ENCODE measurements around the gene MAP2K6. TPM values are rescaled to one million over a fixed set of nuclear protein-coding genes. Genes with fewer than 3 reads are reported as not detected.

The MAP2K6 gene
- total RNA-seq, 1 experiment from 2014 or later = 17.7 TPM

GRCh38 chr17:69388822-69389442 is 25.6 kb upstream of the MAP2K6 start:
- no peak overlapping the region for H3K23ac ChIP-seq (ENCODE audit: insufficient read length, low read depth, low read length)
- H2BK20ac ChIP-seq (ENCODE audit: low read depth, low read length, poor library complexity, severe bottlenecking) = no peak overlapping the region
- no peak overlapping the region for H4K5ac ChIP-seq (ENCODE audit: insufficient read length, low read depth, low read length)
- DNase-seq = no peak
- no peak overlapping the region for H3K14ac ChIP-seq (ENCODE audit: insufficient read depth, low read length)
- no peak for TF ChIP-seq CTCF (conservative IDR thresholded peaks at IDR 0.05)
- H3K9ac ChIP-seq (ENCODE audit: extremely low read depth, insufficient read length, low read length) = no peak overlapping the region
- Mint-ChIP-seq H3K27ac (no peak overlapping the region), H3K36me3 (ENCODE audit: insufficient read depth in 1 of 3, low read depth in 3 of 3) (no peaks in the 10 kb centered on the region), H3K27me3 (ENCODE audit: low read depth) (no peaks in the 10 kb centered on the region), H3K4me1 (no peaks in the 10 kb centered on the region), H3K9me3 (no peaks in the 10 kb centered on the region), H3K4me3 (no peak overlapping the region)
- no peaks in the 10 kb centered on the region for H3K27me3 ChIP-seq (ENCODE audit: insufficient read depth, low read length)
- H2AFZ ChIP-seq (ENCODE audit: low read length) = no peak overlapping the region
- no peak overlapping the region for H4K8ac ChIP-seq (replicated peaks; ENCODE audit: insufficient read length, low read depth, low read length)
- no peak overlapping the region for H4K91ac ChIP-seq (ENCODE audit: insufficient read length, low read depth, low read length)
- no peaks in the 10 kb centered on the region for H3K23me2 ChIP-seq (ENCODE audit: insufficient read length, low read depth, low read length, poor library complexity, severe bottlenecking)
- H3K27ac ChIP-seq (ENCODE audit: insufficient read length, low read depth, low read length) = no peak overlapping the region
- H3K4me1 ChIP-seq (ENCODE audit: insufficient read depth, low read length) = no peaks in the 10 kb centered on the region
- no peak overlapping the region for H3K4ac ChIP-seq (ENCODE audit: low read depth, low read length)
- H3K79me1 ChIP-seq (ENCODE audit: insufficient read depth, low read depth, low read length, poor library complexity, severe bottlenecking) = no peaks in the 10 kb centered on the region
- no peak overlapping the region for H3K18ac ChIP-seq (ENCODE audit: insufficient read length, low read depth, low read length)
- WGBS (ENCODE audit: extremely low coverage, insufficient read length, low lambda C conversion rate) = no CpG with 5 or more reads among the region's 7 CpGs
- H3K56ac ChIP-seq (ENCODE audit: insufficient read length, low read depth, low read length) = no peak overlapping the region
- H3K4me2 ChIP-seq (ENCODE audit: insufficient read depth, insufficient read length, low read length) = no peak overlapping the region
- no peak overlapping the region for H2BK12ac ChIP-seq (ENCODE audit: insufficient read length, low read depth, low read length)
- no peak overlapping the region for H2AK5ac ChIP-seq (ENCODE audit: insufficient read length, low read length)
- no peaks in the 10 kb centered on the region for H3K9me3 ChIP-seq (ENCODE audit: control insufficient read depth, low read depth, low read length)
- H2BK5ac ChIP-seq (ENCODE audit: insufficient read length, low read length) = no peak overlapping the region
- no peak overlapping the region for H2BK120ac ChIP-seq (ENCODE audit: low read depth, low read length, poor library complexity, severe bottlenecking)
- H3T11ph ChIP-seq (ENCODE audit: low read length) = no peak overlapping the region
- H2BK15ac ChIP-seq (ENCODE audit: low read depth, low read length) = no peak overlapping the region
- no peaks in the 10 kb centered on the region for H4K20me1 ChIP-seq (ENCODE audit: control insufficient read depth, insufficient read depth, insufficient read length)
- no peaks in the 10 kb centered on the region for H3K79me2 ChIP-seq (ENCODE audit: insufficient read depth, low read length)
